ENCODE measurements around the gene GGA1.

The GGA1 gene

GRCh38 chr22:37611207-37611606 is 2.6 kb downstream of the GGA1 start:
- DNase-seq (ENCODE audit: low read depth), result no peak
- TF ChIP-seq CTCF (conservative IDR thresholded peaks at IDR 0.05; ENCODE audit: low read depth, low read length), result no peak
- H3K4me3 ChIP-seq (ENCODE audit: low read length), result no peak overlapping the region

- TF ChIP-seq CTCF (conservative IDR thresholded peaks at IDR 0.05; ENCODE audit: low read depth, low read length), result no peak
- no peak overlapping the region for H3K4me3 ChIP-seq (ENCODE audit: low read length)
Observed at GRCh38 chr22:37616201-37617083, 7.8 kb downstream of the GGA1 start.

GRCh38 chr22:37617431-37617830 is 8.8 kb downstream of the GGA1 start:
- DNase-seq (ENCODE audit: low read depth), result no peak
- TF ChIP-seq CTCF (conservative IDR thresholded peaks at IDR 0.05; ENCODE audit: low read depth, low read length), result no peak
- no peak overlapping the region for H3K4me3 ChIP-seq (ENCODE audit: low read length)

More at GRCh38 chr22:37616201-37617083, 7.8 kb downstream of the GGA1 start:
- DNase-seq (ENCODE audit: low read depth), result no peak

GRCh38 chr22:37618072-37618656 is 9.5 kb downstream of the GGA1 start:
- no peak overlapping the region for H3K4me3 ChIP-seq (ENCODE audit: low read length)
- no peak for TF ChIP-seq CTCF (conservative IDR thresholded peaks at IDR 0.05; ENCODE audit: low read depth, low read length)
- DNase-seq (ENCODE audit: low read depth), result no peak

GRCh38 chr22:37618674-37619073 is 10.0 kb downstream of the GGA1 start:
- no peak for TF ChIP-seq CTCF (conservative IDR thresholded peaks at IDR 0.05; ENCODE audit: low read depth, low read length)
- no peak overlapping the region for H3K4me3 ChIP-seq (ENCODE audit: low read length)
- no peak for DNase-seq (ENCODE audit: low read depth)

- H3K4me3 ChIP-seq (ENCODE audit: low read length), result no peak overlapping the region
- TF ChIP-seq CTCF (conservative IDR thresholded peaks at IDR 0.05; ENCODE audit: low read depth, low read length), result no peak
- DNase-seq (ENCODE audit: low read depth), result no peak
Observed at GRCh38 chr22:37619991-37620390, 11.4 kb downstream of the GGA1 start.
